NCI-H2227 (cell line): ENCODE data around the gene CRYBB2.
"Not testable (repeated sequence)": the region's sequence is repeated elsewhere in the genome, so short reads cannot be mapped to it uniquely, and the experiment has no call there.

ENCODE experiments used
- DNase-seq: peaks from one replicate; lab custom pipeline; 2025; ENCODE audit not compliant: unreplicated experiment; lab: John Stamatoyannopoulos, UW

The CRYBB2 gene

GRCh38 chr22:25199731-25200520, 19.5 kb upstream of the CRYBB2 start, which contains the start of gene CRYBB3:
TSS of gene CRYBB3 (plus strand) at chr22:25199858. CDS start at chr22:25201397, 1,539 bp downstream.
- DNase-seq: no peak

- no peak for DNase-seq
Observed at GRCh38 chr22:25200967-25201366, 18.5 kb upstream of the CRYBB2 start.

- DNase-seq: no peak
Observed at GRCh38 chr22:25201557-25202273, 17.7 kb upstream of the CRYBB2 start.

GRCh38 chr22:25202290-25202921, 17.0 kb upstream of the CRYBB2 start:
- peak; percentile 74 for DNase-seq

- no peak for DNase-seq
Observed at GRCh38 chr22:25203082-25203481, 16.4 kb upstream of the CRYBB2 start.

- DNase-seq: not testable (repeated sequence)
Observed at GRCh38 chr22:25204547-25204946, 14.9 kb upstream of the CRYBB2 start.

GRCh38 chr22:25205847-25206246, 13.6 kb upstream of the CRYBB2 start:
- no peak for DNase-seq

- DNase-seq: no peak
Observed at GRCh38 chr22:25206998-25207397, 12.4 kb upstream of the CRYBB2 start.

GRCh38 chr22:25207553-25208157, 11.8 kb upstream of the CRYBB2 start:
- DNase-seq: no peak

GRCh38 chr22:25208328-25208727, 11.1 kb upstream of the CRYBB2 start:
- no peak for DNase-seq

- no peak for DNase-seq
Observed at GRCh38 chr22:25208743-25209505, 10.5 kb upstream of the CRYBB2 start.

GRCh38 chr22:25210793-25211192, 8.6 kb upstream of the CRYBB2 start:
- no peak for DNase-seq

GRCh38 chr22:25212337-25212736, 7.1 kb upstream of the CRYBB2 start:
- DNase-seq: no peak

- DNase-seq: no peak
Observed at GRCh38 chr22:25213221-25213620, 6.2 kb upstream of the CRYBB2 start.

GRCh38 chr22:25216230-25216629, 3.2 kb upstream of the CRYBB2 start:
- no peak for DNase-seq

GRCh38 chr22:25219948-25220442, 556 bp downstream of the CRYBB2 start:
- peak; percentile 15 for DNase-seq

GRCh38 chr22:25221790-25222189, 2.4 kb downstream of the CRYBB2 start:
- DNase-seq: no peak

GRCh38 chr22:25223269-25223850, 3.9 kb downstream of the CRYBB2 start:
- DNase-seq: no peak

GRCh38 chr22:25228822-25229221, 9.4 kb downstream of the CRYBB2 start:
- no peak for DNase-seq

- DNase-seq: not testable (repeated sequence)
Observed at GRCh38 chr22:25230760-25231159, 11.3 kb downstream of the CRYBB2 start.
